Muscle of leg (tissue), 11 donors: Measurements from ENCODE around the gene SHISA7. TPM values are rescaled to one million over a fixed set of nuclear protein-coding genes. Genes with fewer than 3 reads are reported as not detected.
"Not testable (repeated sequence)": the region's sequence is repeated elsewhere in the genome, so short reads cannot be mapped to it uniquely, and the experiment has no call there.

Source experiments
- DNase-seq: peaks from one replicate; pipeline ENCODE4 v3.0.0; 2013
- H3K27ac ChIP-seq: one replicate; pipeline ENCODE4 v1.5.1; 2013; ENCODE audit warnings: mild to moderate bottlenecking, low read length, control low read depth
- H3K27me3 ChIP-seq: one replicate; pipeline ENCODE4 v1.6.1; 2013; ENCODE audit warnings: low read length; ENCODE audit not compliant: control insufficient read depth, insufficient read depth
- H3K36me3 ChIP-seq: one replicate; pipeline ENCODE4 v1.6.1; 2013; ENCODE audit warnings: low read length; ENCODE audit not compliant: control insufficient read depth, insufficient read depth
- H3K4me1 ChIP-seq: one replicate; pipeline ENCODE4 v1.6.1; 2013; ENCODE audit warnings: low read length; ENCODE audit not compliant: control insufficient read depth, insufficient read depth
- H3K4me3 ChIP-seq: one replicate; pipeline ENCODE4 v1.5.1; 2013; ENCODE audit warnings: low read length, control low read depth
- H3K9me3 ChIP-seq: replicated peaks from 2 replicates; pipeline ENCODE4 v1.6.1; 2013; ENCODE audit warnings: low read depth, low read length; ENCODE audit not compliant: control insufficient read depth
- WGBS: methylation state at CpG from one replicate; pipeline ENCODE4 v1.1.5; 2013; ENCODE audit warnings: missing lambda C conversion rate; ENCODE audit not compliant: insufficient coverage; 5-methylcytosine and 5-hydroxymethylcytosine counted together
- polyA plus RNA-seq, 8 donors: library from polyadenylated mRNA; unstranded; fragments of 120-200 nt; gene quantifications; one replicate each; pipeline versions ENCODE4 v1.2.1 to v1.2.3, GENCODE V29; 2013; ENCODE audit warnings: inconsistent platforms in 1 of 8, low replicate concordance in 1 of 8; ENCODE audit not compliant: insufficient read length in 8 of 8, insufficient read depth in 1 of 8
- total RNA-seq: library from RNA; stranded (reverse); fragments of 120-200 nt; gene quantifications from one replicate; pipeline ENCODE4 v1.2.4, GENCODE V29; 2013

Gene SHISA7
- total and polyA plus RNA-seq, 9 donors: under 0.01 to 0.32 (median 0.16) TPM

- WGBS: 100% methylated on average over 1 of the region's 2 CpGs
- H3K27me3 ChIP-seq: peaks cover 3% of the 10 kb centered on the region
- no peaks in the 10 kb centered on the region for H3K9me3 ChIP-seq
- H3K27ac ChIP-seq: no peak overlapping the region
- DNase-seq: no peak
- peaks cover 25% of the 10 kb centered on the region for H3K4me1 ChIP-seq
- no peak overlapping the region for H3K4me3 ChIP-seq
- H3K36me3 ChIP-seq: peaks cover 13% of the 10 kb centered on the region
Measured at GRCh38 chr19:55410168-55410567, 32.9 kb downstream of the SHISA7 start.

GRCh38 chr19:55409179-55409578 is 33.9 kb downstream of the SHISA7 start:
- H3K27ac ChIP-seq: not testable (repeated sequence)
- 76% methylated on average over 4 of the region's 8 CpGs for WGBS

GRCh38 chr19:55408533-55408872 is 34.6 kb downstream of the SHISA7 start:
- 63% methylated on average over 6 of the region's 9 CpGs for WGBS
- peaks cover 25% of the 10 kb centered on the region for H3K4me1 ChIP-seq
- no peaks in the 10 kb centered on the region for H3K27me3 ChIP-seq
- H3K36me3 ChIP-seq: peaks cover 23% of the 10 kb centered on the region
- DNase-seq: no peak
- peak overlapping the region; percentile 100 for H3K27ac ChIP-seq
- no peaks in the 10 kb centered on the region for H3K9me3 ChIP-seq
- H3K4me3 ChIP-seq: peak overlapping the region; percentile 41

More at GRCh38 chr19:55409179-55409578, 33.9 kb downstream of the SHISA7 start:
- H3K4me3 ChIP-seq, H3K27me3 ChIP-seq, H3K9me3 ChIP-seq, DNase-seq: not testable (repeated sequence)
- peaks cover 25% of the 10 kb centered on the region for H3K4me1 ChIP-seq
- peaks cover 19% of the 10 kb centered on the region for H3K36me3 ChIP-seq

GRCh38 chr19:55407800-55408532 is 35.1 kb downstream of the SHISA7 start:
- no peaks in the 10 kb centered on the region for H3K9me3 ChIP-seq
- peaks cover 25% of the 10 kb centered on the region for H3K4me1 ChIP-seq
- DNase-seq: peak; percentile 100
- H3K27ac ChIP-seq: peak overlapping the region; percentile 100
- under 1% methylated on average over 62 of the region's 72 CpGs for WGBS
- peak overlapping the region; percentile 58 for H3K4me3 ChIP-seq
- H3K27me3 ChIP-seq: no peaks in the 10 kb centered on the region
- peaks cover 28% of the 10 kb centered on the region for H3K36me3 ChIP-seq

- Histone ChIP-seq H3K27ac (peak within 1 kb of the TSS; percentile 100), H3K36me3 (peaks cover 33% of the 10 kb centered on the region), H3K4me1 (peaks cover 25% of the 10 kb centered on the region), H3K4me3 (peak within 1 kb of the TSS; percentile 73)
- H3K27me3 ChIP-seq, DNase-seq, H3K9me3 ChIP-seq: not testable (repeated sequence)
- 0% methylated on average over 36 of the region's 36 CpGs for WGBS
Measured at GRCh38 chr19:55407550-55407799, 35.6 kb downstream of the SHISA7 start, which contains the start of gene UBE2S. UBE2S (minus strand) TSS chr19:55407788; CDS start chr19:55407589, 199 bp downstream.

GRCh38 chr19:55406826-55407549 is 36.1 kb downstream of the SHISA7 start:
- no peaks in the 10 kb centered on the region for H3K9me3 ChIP-seq
- H3K4me1 ChIP-seq: peaks cover 25% of the 10 kb centered on the region
- WGBS: 6% methylated on average over 30 of the region's 35 CpGs
- H3K27me3 ChIP-seq: no peaks in the 10 kb centered on the region
- DNase-seq: peak; percentile 54
- peak overlapping the region; percentile 88 for H3K27ac ChIP-seq
- peaks cover 38% of the 10 kb centered on the region for H3K36me3 ChIP-seq
- H3K4me3 ChIP-seq: peak overlapping the region; percentile 73

- Histone ChIP-seq H3K27me3 (no peaks in the 10 kb centered on the region), H3K36me3 (peaks cover 45% of the 10 kb centered on the region), H3K4me1 (peaks cover 25% of the 10 kb centered on the region), H3K9me3 (no peaks in the 10 kb centered on the region), H3K4me3 (peak overlapping the region; percentile 73), H3K27ac (no peak overlapping the region)
- WGBS: 82% methylated on average over 9 of the region's 14 CpGs
- DNase-seq: no peak
Measured at GRCh38 chr19:55406091-55406825, 36.8 kb downstream of the SHISA7 start.

GRCh38 chr19:55405638-55406037 is 37.5 kb downstream of the SHISA7 start:
- no peak overlapping the region for H3K4me3 ChIP-seq
- no peaks in the 10 kb centered on the region for H3K27me3 ChIP-seq
- DNase-seq: no peak
- H3K27ac ChIP-seq: no peak overlapping the region
- peaks cover 50% of the 10 kb centered on the region for H3K36me3 ChIP-seq
- H3K4me1 ChIP-seq: peaks cover 25% of the 10 kb centered on the region
- no peaks in the 10 kb centered on the region for H3K9me3 ChIP-seq
- WGBS: 75% methylated on average over 4 of the region's 5 CpGs

GRCh38 chr19:55402509-55402908 is 40.6 kb downstream of the SHISA7 start:
- Histone ChIP-seq H3K4me3 (no peak overlapping the region), H3K4me1 (peaks cover 20% of the 10 kb centered on the region), H3K9me3 (no peaks in the 10 kb centered on the region), H3K27ac (no peak overlapping the region), H3K36me3 (peaks cover 58% of the 10 kb centered on the region), H3K27me3 (no peaks in the 10 kb centered on the region)
- no peak for DNase-seq
- WGBS: no CpG with 5 or more reads among the region's 2 CpGs

- H3K4me1 ChIP-seq: peaks cover 12% of the 10 kb centered on the region
- H3K9me3 ChIP-seq, DNase-seq, H3K27ac ChIP-seq, H3K4me3 ChIP-seq, H3K27me3 ChIP-seq: not testable (repeated sequence)
- 96% methylated on average over 5 of the region's 28 CpGs for WGBS
- peaks cover 56% of the 10 kb centered on the region for H3K36me3 ChIP-seq
Measured at GRCh38 chr19:55401390-55401789, 41.7 kb downstream of the SHISA7 start.
